Kidney (tissue), 14 donors: ENCODE data around the gene GSTT2. TPM values are rescaled to one million over a fixed set of nuclear protein-coding genes. Genes with fewer than 3 reads are reported as not detected.

Experiments used
- DNase-seq, 5 donors: peaks; one replicate each; pipeline ENCODE4 v3.0.0-alpha.2; 2013 to 2020
- FAIRE-seq: peaks from 2 replicates; lab custom pipeline; 2012; peaks lifted over from hg19 to GRCh38; lab: Jason Lieb, UNC
- H3K27ac ChIP-seq, 2 donors: one replicate each; pipeline ENCODE4 v1.7.0; 2013; ENCODE audit warnings: low read depth in 2 of 2, low read length in 2 of 2, inconsistent platforms in 1 of 2
- H3K27me3 ChIP-seq: one replicate; pipeline ENCODE4 v1.7.1; 2013; ENCODE audit warnings: low read length, inconsistent platforms; ENCODE audit not compliant: control insufficient read depth, insufficient read depth
- H3K36me3 ChIP-seq, 3 donors: one replicate each; pipeline versions ENCODE4 v1.7.0 to v1.7.1; 2013; ENCODE audit warnings: low read length in 3 of 3, control low read depth in 1 of 3, inconsistent platforms in 1 of 3; ENCODE audit not compliant: insufficient read depth in 3 of 3, control insufficient read depth in 2 of 3
- H3K4me1 ChIP-seq, 3 donors: one replicate each; pipeline versions ENCODE4 v1.7.0 to v1.7.1; 2013; ENCODE audit warnings: low read length in 3 of 3, inconsistent platforms in 1 of 3, low read depth in 1 of 3; ENCODE audit not compliant: control insufficient read depth in 2 of 3, insufficient read depth in 2 of 3
- H3K4me3 ChIP-seq, 3 donors: one replicate each; pipeline versions ENCODE4 v1.7.0 to v1.8.1; 2013; ENCODE audit warnings: low read length in 3 of 3, control low read depth in 1 of 3, inconsistent platforms in 1 of 3
- H3K9ac ChIP-seq, 3 donors: one replicate each; pipeline versions ENCODE4 v1.7.0 to v1.7.1; 2013; ENCODE audit warnings: low read length in 3 of 3, control low read depth in 1 of 3, inconsistent platforms in 1 of 3
- H3K9me3 ChIP-seq, 3 donors: one replicate each; pipeline versions ENCODE4 v1.7.0 to v1.7.1; 2013; ENCODE audit warnings: low read length in 3 of 3, control low read depth in 1 of 3, inconsistent platforms in 1 of 3; ENCODE audit not compliant: control insufficient read depth in 2 of 3, insufficient read depth in 1 of 3
- intact Hi-C: fragments of 100-400 bp; cut with DNase I; formaldehyde crosslinking; loops from one replicate; pipeline ENCODE4 v1.11.1; 2022
- polyA plus RNA-seq: library from polyadenylated mRNA; stranded (reverse); fragments of 350-450 nt; fragmentation: Illumina TruSeq; extraction: RNeasy Lipid Tissue Mini Kit (QIAGEN cat#74804); gene quantifications from one replicate; pipeline ENCODE4 v1.2.3, GENCODE V29; 2014; ENCODE audit warnings: low read depth, low replicate concordance; ENCODE audit not compliant: insufficient read depth
- total RNA-seq: library from RNA; stranded (reverse); fragmentation: NEBNext Ultra II Directional; extraction: Animal tissue kit (Norgen Biotek cat#: 25700); gene quantifications from one replicate; pipeline ENCODE4 v1.2.1, GENCODE V29; 2021
- TF ChIP-seq, protein P1 (sequence below): IDR thresholded peaks from 3 replicates; pipeline ENCODE4 v1.5.1; 2012; ENCODE audit warnings: mild to moderate bottlenecking, moderate library complexity, borderline replicate concordance; ENCODE audit not compliant: insufficient read depth; ENCODE audit errors: extremely low read depth
- donor health status: control.
- donor health status: control.
- donor health status: control.
- donor health status: control.
- donor health status: control.
- donor health status: DM: yes; HTN: yes; CAD: no.
- donor health status: Normal renal cell carcinoma (clear cell type).

GSTT2 gene
- total and polyA plus RNA-seq, 2 donors from 2014 or later: 1.3 to 2.4 TPM

DNA sequence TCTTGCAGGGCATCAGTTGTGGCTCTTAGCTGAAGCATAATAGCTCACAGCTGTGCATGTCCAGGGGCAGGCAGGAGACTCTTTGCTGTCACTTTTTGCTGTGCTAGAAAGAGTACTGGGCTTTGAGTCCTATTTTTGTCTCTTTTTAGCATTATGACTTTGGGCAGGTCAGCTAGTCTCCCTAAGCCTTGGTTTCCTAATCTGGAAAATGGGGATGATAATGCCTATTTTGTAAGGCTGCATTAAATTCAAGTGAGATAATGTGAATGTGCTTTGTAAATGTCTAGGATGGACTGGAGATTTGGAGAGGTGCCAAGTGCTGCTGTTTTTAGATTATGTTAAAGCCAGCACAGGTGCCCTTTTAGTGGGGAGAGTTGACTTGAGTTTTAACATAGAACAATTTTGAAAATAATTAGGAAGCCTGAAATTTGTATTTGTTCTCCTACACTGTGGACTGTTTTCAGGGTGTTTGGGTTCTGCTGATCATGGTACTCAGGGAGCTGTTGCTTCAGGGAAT is 50.3 kb downstream of the GSTT2 start:
- FAIRE-seq (no peak), DNase-seq (no peak)
- Histone ChIP-seq H3K9ac (no peak overlapping the region), H3K4me3 (no peak overlapping the region), H3K27ac (no peak overlapping the region), H3K4me1 (peaks cover 0 to 7% (median 5%) of the 10 kb centered on the region in 3 donors), H3K36me3 (no peaks in the 10 kb centered on the region), H3K27me3 (no peaks in the 10 kb centered on the region), H3K9me3 (no peaks in the 10 kb centered on the region)
- intact Hi-C loops: no loop called here
- TF ChIP-seq, protein P1, sequence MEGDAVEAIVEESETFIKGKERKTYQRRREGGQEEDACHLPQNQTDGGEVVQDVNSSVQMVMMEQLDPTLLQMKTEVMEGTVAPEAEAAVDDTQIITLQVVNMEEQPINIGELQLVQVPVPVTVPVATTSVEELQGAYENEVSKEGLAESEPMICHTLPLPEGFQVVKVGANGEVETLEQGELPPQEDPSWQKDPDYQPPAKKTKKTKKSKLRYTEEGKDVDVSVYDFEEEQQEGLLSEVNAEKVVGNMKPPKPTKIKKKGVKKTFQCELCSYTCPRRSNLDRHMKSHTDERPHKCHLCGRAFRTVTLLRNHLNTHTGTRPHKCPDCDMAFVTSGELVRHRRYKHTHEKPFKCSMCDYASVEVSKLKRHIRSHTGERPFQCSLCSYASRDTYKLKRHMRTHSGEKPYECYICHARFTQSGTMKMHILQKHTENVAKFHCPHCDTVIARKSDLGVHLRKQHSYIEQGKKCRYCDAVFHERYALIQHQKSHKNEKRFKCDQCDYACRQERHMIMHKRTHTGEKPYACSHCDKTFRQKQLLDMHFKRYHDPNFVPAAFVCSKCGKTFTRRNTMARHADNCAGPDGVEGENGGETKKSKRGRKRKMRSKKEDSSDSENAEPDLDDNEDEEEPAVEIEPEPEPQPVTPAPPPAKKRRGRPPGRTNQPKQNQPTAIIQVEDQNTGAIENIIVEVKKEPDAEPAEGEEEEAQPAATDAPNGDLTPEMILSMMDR: no peak

Other genes starting within 250 kb of the GSTT2 start
- 6.6 TPM for gene ZNF70, start 229.0 kb upstream of the GSTT2 start, total RNA-seq
- gene ZNF70, start 229.0 kb upstream of the GSTT2 start, polyA plus RNA-seq: 1.1 TPM
- 1.0 TPM for gene VPREB3, start 225.7 kb upstream of the GSTT2 start, total RNA-seq
- gene VPREB3, start 225.7 kb upstream of the GSTT2 start, polyA plus RNA-seq: 1.3 TPM
- not detected for gene C22orf15, start 217.1 kb upstream of the GSTT2 start, total RNA-seq
- not detected for gene C22orf15, start 217.1 kb upstream of the GSTT2 start, polyA plus RNA-seq
- gene CHCHD10, start 212.2 kb upstream of the GSTT2 start, total RNA-seq: 190 TPM
- 1,445 TPM for gene CHCHD10, start 212.2 kb upstream of the GSTT2 start, polyA plus RNA-seq
- 4.4 TPM for gene MMP11, start 207.3 kb upstream of the GSTT2 start, total RNA-seq
- gene MMP11, start 207.3 kb upstream of the GSTT2 start, polyA plus RNA-seq: 2.7 TPM
- 79.0 TPM for gene SMARCB1, start 193.2 kb upstream of the GSTT2 start, total RNA-seq
- gene SMARCB1, start 193.2 kb upstream of the GSTT2 start, polyA plus RNA-seq: 68.7 TPM
- gene DERL3, start 141.1 kb upstream of the GSTT2 start, total RNA-seq: 24.7 TPM
- 3.1 TPM for gene DERL3, start 141.1 kb upstream of the GSTT2 start, polyA plus RNA-seq
- 28.9 TPM for gene SLC2A11, start 122.3 kb upstream of the GSTT2 start, total RNA-seq
- 23.7 TPM for gene SLC2A11, start 122.3 kb upstream of the GSTT2 start, polyA plus RNA-seq
- 505 TPM for gene MIF, start 85.8 kb upstream of the GSTT2 start, total RNA-seq
- 1,211 TPM for gene MIF, start 85.8 kb upstream of the GSTT2 start, polyA plus RNA-seq
- 10.8 TPM for gene GSTT2B, start 18.9 kb upstream of the GSTT2 start, total RNA-seq
- gene GSTT2B, start 18.9 kb upstream of the GSTT2 start, polyA plus RNA-seq: 20.6 TPM
- gene DDTL, start 13.2 kb upstream of the GSTT2 start, total RNA-seq: 5.6 TPM
- gene DDTL, start 13.2 kb upstream of the GSTT2 start, polyA plus RNA-seq: 6.9 TPM
- 97.4 TPM for gene DDT, start 5.7 kb upstream of the GSTT2 start, total RNA-seq
- 448 TPM for gene DDT, start 5.7 kb upstream of the GSTT2 start, polyA plus RNA-seq
- gene GSTT4, start 25.3 kb downstream of the GSTT2 start, total RNA-seq: not detected
- not detected for gene GSTT4, start 25.3 kb downstream of the GSTT2 start, polyA plus RNA-seq
- 85.9 TPM for gene CABIN1, start 31.2 kb downstream of the GSTT2 start, total RNA-seq
- 34.8 TPM for gene CABIN1, start 31.2 kb downstream of the GSTT2 start, polyA plus RNA-seq
- gene SUSD2, start 201.4 kb downstream of the GSTT2 start, total RNA-seq: 14.8 TPM
- 25.2 TPM for gene SUSD2, start 201.4 kb downstream of the GSTT2 start, polyA plus RNA-seq